ENCODE results near the gene CLSTN1. TPM values are rescaled to one million over a fixed set of nuclear protein-coding genes. Genes with fewer than 3 reads are reported as not detected.

CLSTN1 gene
- total RNA-seq, 3 donors from 2014 or later (not counting 1 experiment from before 2014, with no cell fraction given): 83.1 to 114 (median 94.5) TPM

- peaks cover 12 to 31% of the 10 kb centered on the region in 2 donors for H3K4me1 Mint-ChIP-seq
- 44% methylated on average over 6 of the region's 8 CpGs for whole genome bisulfite sequencing (ENCODE audit: insufficient coverage)
- Histone ChIP-seq H3K36me3 (ENCODE audit: control insufficient read depth, insufficient read depth, low read length) (no peaks in the 10 kb centered on the region), H3K27ac (ENCODE audit: low read length) (peak overlapping the region; percentile 49), H3K4me3 (ENCODE audit: low read length) (no peak overlapping the region), H3K4me1 (ENCODE audit: control insufficient read depth, insufficient read depth, low read length) (peaks cover 18% of the 10 kb centered on the region), H3K27me3 (ENCODE audit: control insufficient read depth, insufficient read depth, low read length) (no peaks in the 10 kb centered on the region), H3K9me3 (ENCODE audit: control insufficient read depth, insufficient read depth, low read length) (no peaks in the 10 kb centered on the region)
- no peak for TF ChIP-seq CTCF (IDR thresholded peaks at IDR 0.05)
- intact Hi-C loops (cut with micrococcal nuclease): no loop called here
- no peaks in the 10 kb centered on the region for H3K9me3 Mint-ChIP-seq
- DNase-seq (peak in 1 of 2 donors; percentile 81), ATAC-seq (peak; percentile 66 to 73 (median 71))
- H3K27me3 Mint-ChIP-seq (ENCODE audit: low read depth in 2 of 2): no peaks in the 10 kb centered on the region
- H3K4me3 Mint-ChIP-seq: peak overlapping the region; percentile 47
- H3K36me3 Mint-ChIP-seq: no peaks in the 10 kb centered on the region
- H3K27ac Mint-ChIP-seq: peak overlapping the region; percentile 57 to 82
Observed at GRCh38 chr1:9787702-9788101, 36.1 kb downstream of the CLSTN1 start.

GRCh38 chr1:9785406-9785805, 38.4 kb downstream of the CLSTN1 start:
- H3K4me3 ChIP-seq (ENCODE audit: low read length): no peak overlapping the region
- H3K27ac ChIP-seq (ENCODE audit: low read length): no peak overlapping the region
- H3K27me3 Mint-ChIP-seq (ENCODE audit: low read depth in 2 of 2): no peaks in the 10 kb centered on the region
- TF ChIP-seq CTCF (IDR thresholded peaks at IDR 0.05): no peak
- H3K27me3 ChIP-seq (ENCODE audit: control insufficient read depth, insufficient read depth, low read length): no peaks in the 10 kb centered on the region
- H3K27ac Mint-ChIP-seq: no peak overlapping the region
- H3K36me3 Mint-ChIP-seq: no peaks in the 10 kb centered on the region
- no peaks in the 10 kb centered on the region for H3K36me3 ChIP-seq (ENCODE audit: control insufficient read depth, insufficient read depth, low read length)
- 85% methylated on average over 6 of the region's 6 CpGs for WGBS (ENCODE audit: insufficient coverage)
- no peaks in the 10 kb centered on the region for H3K9me3 ChIP-seq (ENCODE audit: control insufficient read depth, insufficient read depth, low read length)
- H3K4me1 Mint-ChIP-seq: peaks cover 12 to 23% of the 10 kb centered on the region in 2 donors
- no peak for DNase-seq
- H3K9me3 Mint-ChIP-seq: no peaks in the 10 kb centered on the region
- ATAC-seq: no peak
- no peak overlapping the region for H3K4me3 Mint-ChIP-seq
- peaks cover 18% of the 10 kb centered on the region for H3K4me1 ChIP-seq (ENCODE audit: control insufficient read depth, insufficient read depth, low read length)
- intact Hi-C loops (cut with micrococcal nuclease): no loop called here

GRCh38 chr1:9784508-9785133, 39.1 kb downstream of the CLSTN1 start:
- H3K4me1 ChIP-seq (ENCODE audit: control insufficient read depth, insufficient read depth, low read length): peaks cover 18% of the 10 kb centered on the region
- peak; percentile 76 for TF ChIP-seq CTCF (IDR thresholded peaks at IDR 0.05)
- peak in 1 of 2 donors; percentile 88 for DNase-seq
- Mint-ChIP-seq H3K27me3 (ENCODE audit: low read depth in 2 of 2) (no peaks in the 10 kb centered on the region), H3K9me3 (no peaks in the 10 kb centered on the region), H3K36me3 (no peaks in the 10 kb centered on the region), H3K4me3 (no peak overlapping the region), H3K4me1 (peaks cover 12 to 23% of the 10 kb centered on the region in 2 donors), H3K27ac (no peak overlapping the region)
- no peak overlapping the region for H3K27ac ChIP-seq (ENCODE audit: low read length)
- intact Hi-C loops (cut with micrococcal nuclease): loop anchor here (1.0 kb wide), 1 partner anchor 83 kb away; no protein-coding TSS in a partner anchor
- H3K36me3 ChIP-seq (ENCODE audit: control insufficient read depth, insufficient read depth, low read length): no peaks in the 10 kb centered on the region
- no peaks in the 10 kb centered on the region for H3K27me3 ChIP-seq (ENCODE audit: control insufficient read depth, insufficient read depth, low read length)
- WGBS (ENCODE audit: insufficient coverage): 51% methylated on average over 2 of the region's 3 CpGs
- no peaks in the 10 kb centered on the region for H3K9me3 ChIP-seq (ENCODE audit: control insufficient read depth, insufficient read depth, low read length)
- H3K4me3 ChIP-seq (ENCODE audit: low read length): no peak overlapping the region
- ATAC-seq: peak; percentile 53 to 71 (median 65)

- peak overlapping the region in 1 of 2 donors; percentile 27 for H3K27ac Mint-ChIP-seq
- no peaks in the 10 kb centered on the region for H3K36me3 Mint-ChIP-seq
- WGBS (ENCODE audit: insufficient coverage): 90% methylated on average over 10 of the region's 10 CpGs
- H3K4me1 Mint-ChIP-seq: peaks cover 19% of the 10 kb centered on the region in 2 donors
- no peaks in the 10 kb centered on the region for H3K27me3 ChIP-seq (ENCODE audit: control insufficient read depth, insufficient read depth, low read length)
- H3K27me3 Mint-ChIP-seq (ENCODE audit: low read depth in 2 of 2): no peaks in the 10 kb centered on the region
- H3K4me3 ChIP-seq (ENCODE audit: low read length): no peak overlapping the region
- intact Hi-C loops (cut with micrococcal nuclease): no loop called here
- TF ChIP-seq CTCF (IDR thresholded peaks at IDR 0.05): no peak
- DNase-seq: no peak
- no peak for ATAC-seq
- peaks cover 14% of the 10 kb centered on the region for H3K4me1 ChIP-seq (ENCODE audit: control insufficient read depth, insufficient read depth, low read length)
- no peaks in the 10 kb centered on the region for H3K36me3 ChIP-seq (ENCODE audit: control insufficient read depth, insufficient read depth, low read length)
- no peaks in the 10 kb centered on the region for H3K9me3 Mint-ChIP-seq
- H3K4me3 Mint-ChIP-seq: no peak overlapping the region
- H3K9me3 ChIP-seq (ENCODE audit: control insufficient read depth, insufficient read depth, low read length): no peaks in the 10 kb centered on the region
- no peak overlapping the region for H3K27ac ChIP-seq (ENCODE audit: low read length)
Observed at GRCh38 chr1:9782897-9783296, 40.9 kb downstream of the CLSTN1 start.

Data from natural killer cell (primary cell).